ENCODE measurements around the gene THBS3.
"Not testable (repeated sequence)": the region's sequence is repeated elsewhere in the genome, so short reads cannot be mapped to it uniquely, and the experiment has no call there.

The THBS3 gene

GRCh38 chr1:155191904-155192303 is 15.8 kb downstream of the THBS3 start:
- DNase-seq: no peak

DNA sequence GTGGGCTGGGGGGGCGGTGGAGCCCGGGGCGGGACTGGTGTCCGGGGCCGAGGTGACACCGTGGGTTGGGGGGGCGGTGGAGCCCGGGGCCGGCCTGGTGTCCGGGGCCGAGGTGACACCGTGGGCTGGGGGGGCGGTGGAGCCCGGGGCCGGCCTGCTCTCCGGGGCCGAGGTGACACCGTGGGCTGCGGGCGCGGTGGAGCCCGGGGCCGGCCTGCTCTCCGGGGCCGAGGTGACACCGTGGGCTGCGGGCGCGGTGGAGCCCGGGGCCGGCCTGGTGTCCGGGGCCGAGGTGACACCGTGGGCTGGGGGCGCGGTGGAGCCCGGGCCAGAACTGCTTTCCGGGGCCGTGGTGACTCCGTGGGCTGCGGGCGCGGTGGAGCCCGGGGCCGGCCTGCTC is 17.8 kb downstream of the THBS3 start:
- DNase-seq: not testable (repeated sequence)

DNA sequence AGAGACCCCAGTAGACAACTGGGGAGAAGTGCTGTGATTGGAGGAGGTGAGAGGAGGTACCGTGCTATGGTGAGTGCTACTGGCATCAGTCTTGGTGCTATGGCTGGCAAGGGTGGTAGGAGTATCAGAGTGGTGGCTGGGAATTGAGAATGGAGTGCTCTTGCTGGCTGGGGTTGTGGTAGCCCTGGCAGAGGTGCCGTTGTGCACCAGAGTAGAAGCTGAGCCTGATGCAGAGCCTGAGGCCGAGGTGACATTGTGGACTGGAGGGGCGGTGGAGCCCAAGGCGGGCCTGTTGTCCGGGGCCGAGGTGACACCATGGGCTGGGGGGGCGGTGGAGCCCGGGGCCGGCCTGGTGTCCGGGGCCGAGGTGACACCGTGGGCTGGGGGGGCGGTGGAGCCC is 19.4 kb downstream of the THBS3 start:
- DNase-seq: no peak

- DNase-seq: no peak
Measured at GRCh38 chr1:155187456-155187891, 20.2 kb downstream of the THBS3 start.

DNA sequence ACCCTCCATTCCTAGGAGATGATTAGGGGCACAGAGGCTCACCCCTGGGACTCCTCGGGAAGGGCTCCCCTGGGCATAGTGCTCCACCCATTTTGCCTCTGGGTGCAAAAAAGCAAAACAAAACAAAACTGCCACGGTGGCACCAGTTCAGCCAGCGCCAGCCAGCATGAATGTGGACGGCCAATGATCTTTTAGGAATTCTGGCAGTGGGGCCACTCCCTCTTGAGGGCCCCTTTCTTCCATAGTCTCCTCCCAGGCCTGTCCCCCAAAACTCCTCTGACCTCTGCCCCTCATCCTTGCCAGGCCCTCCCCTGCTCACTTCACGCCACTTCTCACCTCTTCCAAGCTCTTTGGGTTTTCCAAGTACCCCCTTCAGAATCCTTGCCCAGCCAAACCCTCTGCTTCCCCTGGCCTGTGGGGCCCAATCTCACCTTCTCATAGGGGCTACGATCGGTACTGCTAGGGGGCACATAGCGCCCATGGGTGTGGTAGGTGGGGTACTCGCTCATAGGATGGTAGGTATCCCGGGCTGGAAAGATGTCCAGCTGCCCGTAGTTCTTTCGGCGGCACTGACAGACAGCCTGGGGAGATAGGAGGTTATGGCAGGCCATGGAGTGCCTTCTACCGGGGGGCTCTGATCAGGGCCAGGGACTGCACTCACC is 20.8 kb downstream of the THBS3 start:
- no peak for DNase-seq

- no peak for DNase-seq
Measured at GRCh38 chr1:155186067-155186793, 21.5 kb downstream of the THBS3 start.

GRCh38 chr1:155185783-155186066 is 22.0 kb downstream of the THBS3 start:
- DNase-seq: no peak

DNA sequence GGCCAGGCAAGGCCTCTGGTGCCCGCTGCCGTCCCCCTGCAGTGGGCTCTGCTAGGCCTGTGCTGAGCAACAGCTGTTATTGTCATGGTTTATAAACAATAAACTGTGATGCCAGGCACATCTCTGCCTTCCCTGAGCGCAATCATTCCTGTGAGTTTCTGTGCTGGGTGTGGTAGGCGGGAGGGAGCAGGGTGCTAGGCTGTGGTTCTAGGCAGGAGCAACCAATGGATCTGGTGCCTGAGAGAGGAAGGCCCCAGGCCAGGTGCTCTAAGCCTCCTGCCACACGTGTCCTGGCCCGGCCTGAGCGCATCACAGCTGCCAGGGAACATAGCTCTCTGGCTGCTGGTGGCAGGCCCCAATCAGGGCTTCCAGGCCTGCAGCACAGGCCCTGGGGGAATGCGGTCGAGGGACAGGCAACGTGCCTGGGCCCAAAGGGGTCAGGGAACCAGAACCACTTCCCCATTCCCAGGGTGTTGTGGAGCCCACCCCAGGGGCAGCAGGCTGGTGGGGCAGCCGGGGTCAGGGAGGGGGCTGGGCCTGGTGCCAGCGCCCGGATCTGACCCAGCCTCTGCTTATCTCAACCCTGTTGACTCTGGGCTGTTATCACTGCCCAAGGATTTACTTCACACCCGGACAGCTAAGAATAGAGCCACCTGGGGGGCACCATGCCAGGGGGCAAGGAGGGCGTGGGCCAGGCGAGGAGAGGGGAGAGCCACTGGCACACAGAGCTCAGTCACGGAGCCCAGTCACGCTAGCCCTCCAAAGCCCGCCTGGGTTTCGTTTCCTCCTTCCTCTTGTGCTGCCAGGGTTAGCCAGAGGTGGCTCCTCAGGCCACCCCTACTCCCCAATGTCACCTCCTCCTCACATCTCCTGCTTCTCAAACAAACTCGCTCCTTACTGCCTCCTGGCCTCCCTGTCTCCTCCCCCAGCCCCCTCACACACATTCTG is 22.6 kb downstream of the THBS3 start:
- peak in 1 of 58 donors; percentile 20 for DNase-seq

GRCh38 chr1:155184351-155184811 is 23.3 kb downstream of the THBS3 start:
- no peak for DNase-seq

DNA sequence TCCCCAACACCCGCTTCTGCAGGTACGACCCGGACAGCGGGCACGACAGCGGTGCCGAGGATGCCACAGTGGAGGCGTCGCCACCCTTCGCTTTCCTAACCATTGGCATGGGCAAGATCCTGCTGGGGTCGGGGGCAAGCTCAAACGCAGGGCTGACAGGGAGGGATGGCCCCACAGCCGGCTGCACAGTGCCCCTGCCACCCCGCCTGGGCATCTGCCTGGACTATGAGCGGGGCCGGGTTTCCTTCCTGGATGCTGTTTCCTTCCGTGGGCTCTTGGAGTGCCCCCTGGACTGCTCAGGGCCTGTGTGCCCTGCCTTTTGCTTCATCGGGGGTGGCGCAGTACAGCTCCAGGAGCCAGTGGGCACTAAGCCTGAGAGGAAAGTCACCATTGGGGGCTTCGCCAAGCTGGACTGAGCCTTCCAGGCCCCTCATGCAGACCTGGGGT is 23.9 kb downstream of the THBS3 start:
- DNase-seq: no peak

- DNase-seq: no peak
Measured at GRCh38 chr1:155182052-155182550, 25.6 kb downstream of the THBS3 start.

- DNase-seq: no peak
Measured at GRCh38 chr1:155181371-155182051, 26.2 kb downstream of the THBS3 start.

DNA sequence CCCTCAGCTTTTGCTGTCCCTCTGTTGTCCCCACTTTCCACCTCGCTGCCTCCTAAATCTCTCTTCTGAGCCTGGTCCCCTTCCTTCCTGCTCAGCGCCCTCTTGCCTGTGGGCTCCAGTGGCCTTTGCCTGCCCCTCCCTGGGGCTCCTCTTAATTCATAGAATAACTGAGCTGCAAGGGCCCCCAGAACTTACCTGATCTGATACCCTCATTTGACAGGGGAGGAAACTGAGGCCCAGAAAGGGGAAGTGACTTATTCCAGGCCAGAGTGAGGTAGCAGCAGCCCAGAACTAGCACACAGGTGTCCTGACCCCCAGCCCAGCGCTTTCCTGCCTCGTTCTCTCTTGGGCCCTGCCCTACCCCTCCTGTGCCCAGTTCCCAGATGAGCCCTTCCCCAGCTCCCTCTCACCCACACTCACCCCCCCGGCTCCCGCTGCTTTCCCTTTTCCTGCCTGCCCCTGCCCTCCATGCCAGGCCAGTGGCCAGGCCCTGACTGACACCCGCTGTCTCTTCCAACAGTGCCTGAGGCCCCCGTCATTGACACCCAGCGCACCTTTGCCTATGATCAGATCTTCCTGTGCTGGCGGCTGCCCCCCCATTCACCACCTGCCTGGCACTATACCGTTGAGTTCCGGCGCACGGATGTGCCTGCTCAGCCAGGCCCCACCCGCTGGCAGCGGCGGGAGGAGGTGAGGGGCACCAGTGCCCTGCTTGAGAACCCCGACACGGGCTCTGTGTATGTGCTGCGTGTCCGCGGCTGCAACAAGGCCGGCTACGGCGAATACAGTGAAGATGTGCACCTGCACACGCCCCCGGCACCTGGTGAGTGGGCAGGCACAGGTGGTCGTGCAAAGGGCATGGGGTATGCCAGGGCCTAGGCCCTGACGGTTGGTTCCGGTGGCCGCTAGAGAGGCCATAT is 28.3 kb downstream of the THBS3 start:
- no peak for DNase-seq

- no peak for DNase-seq
Measured at GRCh38 chr1:155178441-155179111, 29.1 kb downstream of the THBS3 start.

- no peak for DNase-seq
Measured at GRCh38 chr1:155177918-155178281, 29.8 kb downstream of the THBS3 start.

- no peak for DNase-seq
Measured at GRCh38 chr1:155177192-155177917, 30.3 kb downstream of the THBS3 start.

DNA sequence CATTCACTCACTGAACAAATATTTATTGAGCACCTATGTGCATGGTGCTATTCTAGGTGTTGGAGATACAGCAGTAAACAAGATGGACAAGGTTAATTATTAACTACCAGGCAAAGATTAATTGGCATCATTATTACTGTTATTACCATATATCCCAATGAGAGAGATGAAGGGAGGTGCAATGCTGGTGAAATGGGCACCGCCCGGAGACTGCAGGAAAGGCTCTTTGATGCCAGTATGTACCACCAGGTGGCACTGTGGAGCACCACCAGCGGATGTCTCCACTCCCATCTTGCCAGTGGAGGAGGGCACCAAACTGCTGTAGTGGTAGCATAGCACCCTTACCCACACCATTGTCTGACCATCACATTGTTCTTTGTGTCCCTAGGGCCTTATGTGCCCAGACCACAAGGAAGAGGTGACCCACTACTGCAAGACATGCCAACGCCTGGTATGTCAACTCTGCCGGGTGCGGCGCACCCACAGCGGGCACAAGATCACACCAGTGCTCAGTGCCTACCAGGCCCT is 31.1 kb downstream of the THBS3 start:
- DNase-seq: peak in 53 of 58 donors; percentile 31 to 93 (median 70)

DNA sequence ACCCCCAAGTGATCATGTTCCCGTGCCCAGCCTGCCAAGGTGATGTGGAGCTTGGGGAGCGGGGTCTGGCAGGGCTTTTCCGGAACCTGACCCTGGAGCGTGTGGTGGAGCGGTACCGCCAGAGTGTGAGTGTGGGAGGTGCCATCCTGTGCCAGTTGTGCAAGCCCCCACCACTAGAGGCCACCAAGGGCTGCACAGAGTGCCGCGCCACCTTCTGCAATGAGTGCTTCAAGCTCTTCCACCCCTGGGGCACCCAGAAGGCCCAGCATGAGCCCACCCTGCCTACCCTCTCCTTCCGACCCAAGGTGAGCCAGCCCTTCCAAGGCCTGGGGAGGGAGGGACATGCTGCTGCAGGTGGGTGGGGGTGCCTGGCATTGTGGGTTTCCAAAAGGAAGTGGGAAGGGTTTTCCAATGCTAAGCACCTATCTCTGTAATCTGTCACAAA is 31.7 kb downstream of the THBS3 start:
- peak in 2 of 58 donors; percentile 23 to 29 for DNase-seq
